Mammary microvascular endothelial cell (primary cell): ENCODE data around the gene CDCP1. TPM values are rescaled to one million over a fixed set of nuclear protein-coding genes. Genes with fewer than 3 reads are reported as not detected.

Experiments used
- total RNA-seq: library from RNA; depleted of rRNA; stranded (reverse); fragments of >200 nt; gene quantifications from 2 replicates; pipeline ENCODE4 v1.2.3, GENCODE V29; 2015

Gene CDCP1, protein sequence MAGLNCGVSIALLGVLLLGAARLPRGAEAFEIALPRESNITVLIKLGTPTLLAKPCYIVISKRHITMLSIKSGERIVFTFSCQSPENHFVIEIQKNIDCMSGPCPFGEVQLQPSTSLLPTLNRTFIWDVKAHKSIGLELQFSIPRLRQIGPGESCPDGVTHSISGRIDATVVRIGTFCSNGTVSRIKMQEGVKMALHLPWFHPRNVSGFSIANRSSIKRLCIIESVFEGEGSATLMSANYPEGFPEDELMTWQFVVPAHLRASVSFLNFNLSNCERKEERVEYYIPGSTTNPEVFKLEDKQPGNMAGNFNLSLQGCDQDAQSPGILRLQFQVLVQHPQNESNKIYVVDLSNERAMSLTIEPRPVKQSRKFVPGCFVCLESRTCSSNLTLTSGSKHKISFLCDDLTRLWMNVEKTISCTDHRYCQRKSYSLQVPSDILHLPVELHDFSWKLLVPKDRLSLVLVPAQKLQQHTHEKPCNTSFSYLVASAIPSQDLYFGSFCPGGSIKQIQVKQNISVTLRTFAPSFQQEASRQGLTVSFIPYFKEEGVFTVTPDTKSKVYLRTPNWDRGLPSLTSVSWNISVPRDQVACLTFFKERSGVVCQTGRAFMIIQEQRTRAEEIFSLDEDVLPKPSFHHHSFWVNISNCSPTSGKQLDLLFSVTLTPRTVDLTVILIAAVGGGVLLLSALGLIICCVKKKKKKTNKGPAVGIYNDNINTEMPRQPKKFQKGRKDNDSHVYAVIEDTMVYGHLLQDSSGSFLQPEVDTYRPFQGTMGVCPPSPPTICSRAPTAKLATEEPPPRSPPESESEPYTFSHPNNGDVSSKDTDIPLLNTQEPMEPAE
- total RNA-seq: 1.1 and 1.6 TPM in 2 replicates

DNA sequence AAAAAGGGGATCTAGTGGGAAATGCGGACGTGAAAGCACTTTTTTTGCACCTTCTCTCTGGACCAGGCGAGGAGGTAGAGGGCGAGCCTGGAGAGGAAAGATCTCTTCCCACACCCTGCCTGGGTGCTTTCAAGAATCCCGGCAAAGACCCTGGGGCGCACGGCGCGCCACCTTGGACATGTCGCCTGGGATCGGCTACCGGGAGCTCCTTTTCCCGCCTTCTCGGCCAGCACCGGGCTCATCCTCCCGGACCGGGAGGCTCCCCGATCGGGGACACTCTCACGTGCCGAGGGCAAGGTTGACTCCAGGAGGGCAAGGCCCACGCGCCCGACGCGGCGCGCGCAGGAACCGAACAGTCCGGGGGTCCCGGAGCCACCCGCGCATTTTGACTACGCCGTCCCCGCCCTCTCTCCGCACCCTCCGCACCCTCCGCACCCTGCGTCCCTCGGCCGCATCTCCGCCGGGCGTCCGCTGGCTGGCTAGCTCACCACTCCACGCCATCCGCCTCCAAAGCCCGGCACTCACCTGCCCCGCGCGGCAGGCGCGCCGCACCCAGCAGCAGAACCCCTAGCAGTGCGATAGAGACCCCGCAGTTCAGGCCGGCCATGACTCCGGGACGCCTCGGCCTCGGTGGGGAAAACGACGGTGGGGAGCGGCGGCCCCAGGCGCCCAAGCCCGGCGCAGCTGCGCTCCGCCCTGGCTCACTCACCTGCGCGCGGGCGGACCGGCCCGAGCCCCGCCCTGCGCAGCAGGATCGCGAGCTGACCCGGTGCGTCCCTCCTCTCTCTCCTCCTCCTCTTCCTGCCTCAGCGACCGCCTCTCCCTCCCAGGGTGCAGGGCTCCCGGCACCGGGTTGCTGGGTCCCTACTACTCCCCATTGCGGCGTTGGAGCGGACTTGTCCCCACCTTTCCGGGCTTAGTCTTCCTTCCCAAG, at the start of gene CDCP1:
CDCP1 (minus strand) TSS at position 698 of the 934 bp plus-strand sequence; CDS start at position 607, 91 bp downstream.

Other genes with a start within 250 kb of the CDCP1 start
- 53.6 and 58.4 TPM in 2 replicates for gene ZDHHC3, start 170.2 kb downstream of the CDCP1 start, total RNA-seq
- 46.8 and 53.3 TPM in 2 replicates for gene EXOSC7, start 170.1 kb downstream of the CDCP1 start, total RNA-seq
- gene CLEC3B, start 120.1 kb downstream of the CDCP1 start, total RNA-seq: not detected in 2 replicates
- gene TMEM158, start 79.9 kb upstream of the CDCP1 start, total RNA-seq: 3.3 and 3.5 TPM in 2 replicates
- 23.4 and 24.0 TPM in 2 replicates for gene LARS2, start 242.2 kb upstream of the CDCP1 start, total RNA-seq